Stimulated activated CD8-positive, alpha-beta memory T cell treated with anti-CD3 and anti-CD28 coated beads, Interleukin-7, amount 100 ng/mL, for 48 hours (primary cell): ENCODE results near the gene RTN4RL1.

Experiments
- DNase-seq, 2 donors: peaks; one replicate each; pipeline ENCODE4 v3.0.0-alpha.2; 2020; ENCODE audit warnings: low read depth in 1 of 2; ENCODE audit errors: extremely low read depth in 1 of 2

The RTN4RL1 gene

DNA sequence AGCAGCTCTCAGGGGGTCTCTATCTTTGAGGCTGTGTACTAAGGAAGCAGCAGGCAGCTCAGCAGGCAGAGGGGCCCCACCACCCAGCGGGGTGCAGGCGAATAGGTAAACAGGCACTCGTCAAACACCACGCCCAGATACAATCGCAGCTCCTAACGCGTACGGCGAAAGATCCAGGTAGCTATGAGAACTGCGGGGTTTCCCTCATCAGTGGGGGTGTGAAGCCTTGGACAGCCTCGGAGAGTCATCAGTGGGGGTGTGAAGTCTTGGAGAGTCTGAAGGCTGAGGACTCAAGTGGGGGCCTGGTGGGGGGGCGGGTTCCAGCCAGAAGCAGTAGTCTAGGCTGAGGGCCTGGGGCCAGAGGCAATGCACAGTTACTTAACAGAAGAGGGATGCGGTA is 69.0 kb downstream of the RTN4RL1 start:
- no peak for DNase-seq

DNA sequence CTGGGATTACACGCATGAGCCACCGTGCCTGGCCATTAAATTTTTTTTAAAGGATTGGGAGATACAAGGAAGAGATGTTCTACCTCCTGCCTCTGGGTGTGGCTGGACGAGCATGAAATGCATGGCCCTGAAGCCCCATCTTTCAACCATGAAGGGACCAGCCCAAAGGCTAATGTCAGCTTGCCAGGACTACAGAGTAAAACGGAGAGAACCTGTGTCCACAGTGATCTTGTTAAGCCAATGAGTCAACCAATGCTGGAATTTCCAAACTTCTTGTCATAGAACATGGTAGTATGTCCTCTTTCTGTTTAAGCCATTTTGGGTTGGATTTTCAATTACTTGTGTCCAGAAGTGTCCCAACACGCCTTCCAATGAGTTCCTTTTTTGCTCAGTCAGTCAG is 71.3 kb downstream of the RTN4RL1 start:
- DNase-seq = no peak

DNA sequence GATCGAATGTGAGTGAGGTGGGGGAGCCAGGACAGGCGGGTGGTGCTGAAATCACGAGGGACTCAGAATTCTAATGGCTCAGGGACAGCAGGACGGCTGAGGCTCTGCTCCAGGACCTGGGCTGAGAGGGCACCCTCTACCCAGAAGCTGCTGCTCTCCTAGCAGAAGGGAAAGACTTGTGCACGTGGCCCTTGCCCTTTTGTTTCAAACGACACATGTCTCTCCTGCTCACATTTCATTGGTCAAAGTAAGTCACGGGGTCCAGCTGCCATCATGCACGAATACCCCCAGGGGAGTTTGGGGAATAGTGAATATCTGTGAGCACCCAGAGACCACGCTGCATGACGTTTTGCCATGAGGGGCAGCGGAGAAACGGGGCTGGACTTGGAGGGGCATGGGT is 73.2 kb downstream of the RTN4RL1 start:
- DNase-seq = no peak

DNA sequence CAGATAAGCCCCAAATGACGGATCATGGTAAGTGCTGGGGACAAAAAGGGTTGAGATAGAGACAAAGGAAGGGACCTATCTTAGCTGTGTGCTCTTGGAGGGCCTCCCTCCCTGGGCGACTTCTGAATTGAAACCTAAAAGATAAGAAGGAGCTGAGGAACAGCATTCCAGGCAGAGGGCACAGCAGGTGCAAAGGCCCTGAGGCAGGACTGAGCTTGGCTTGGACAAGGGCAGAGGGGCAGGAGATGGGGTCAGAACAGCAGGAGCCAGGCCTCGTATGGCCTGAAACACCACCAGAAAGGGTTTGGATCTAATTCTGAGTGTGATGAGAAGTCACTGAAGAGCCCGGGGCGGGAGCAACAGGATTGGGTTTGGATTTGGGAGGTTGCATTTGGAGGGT is 75.4 kb downstream of the RTN4RL1 start:
- DNase-seq = no peak

DNA sequence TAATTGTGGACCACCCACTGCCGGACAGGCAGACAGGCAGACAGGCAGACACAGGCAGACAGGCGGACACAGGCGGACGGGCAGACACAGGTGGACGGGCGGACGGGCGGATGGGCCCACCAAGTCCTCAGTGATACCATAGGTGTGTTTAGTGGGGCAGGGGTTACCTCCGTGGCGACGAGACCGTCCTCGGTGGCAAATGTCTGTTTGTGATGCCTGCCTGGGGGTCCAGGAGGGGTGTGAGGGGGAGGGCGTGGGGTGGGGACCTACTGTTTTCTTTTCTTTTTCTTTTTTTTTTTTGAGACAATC is 76.7 kb downstream of the RTN4RL1 start:
- DNase-seq = no peak

DNA sequence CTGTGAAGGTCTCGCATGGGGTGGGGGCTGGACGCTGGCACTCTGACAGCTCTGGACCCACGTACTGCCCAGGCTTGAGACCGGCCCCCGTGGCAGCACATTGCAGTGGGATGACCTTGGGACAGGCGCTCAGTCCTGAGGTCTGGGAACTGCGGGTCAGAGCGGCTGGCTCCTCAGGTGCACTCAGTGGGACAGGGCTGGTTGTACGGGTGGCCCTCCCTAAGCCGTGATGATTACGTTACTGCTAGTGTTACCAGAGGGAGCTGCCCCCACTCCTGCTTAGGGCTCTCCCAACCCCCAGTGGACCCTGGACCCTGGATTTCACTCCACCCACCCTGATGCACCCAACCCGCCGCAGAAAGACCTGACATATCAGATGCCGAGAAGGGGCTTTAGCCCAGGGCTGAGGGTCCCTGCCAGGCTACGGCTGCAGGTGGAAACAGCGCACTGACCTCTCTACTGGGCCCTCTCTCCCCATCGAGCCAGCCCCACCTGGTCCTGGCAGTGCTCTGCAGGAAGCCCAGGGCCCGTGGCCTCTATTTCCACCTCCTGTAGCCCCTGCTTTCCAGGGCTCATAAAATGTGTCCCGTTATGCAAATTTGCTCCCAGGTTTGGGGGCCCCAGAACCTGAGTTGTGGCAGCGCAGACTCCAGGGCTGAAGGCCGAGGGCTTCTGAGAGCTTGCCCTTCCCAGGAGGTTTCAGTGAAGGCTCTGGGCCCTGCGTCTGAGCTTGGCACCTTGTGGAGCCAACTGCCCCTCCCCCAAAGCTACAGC is 77.2 kb downstream of the RTN4RL1 start:
- DNase-seq = no peak

DNA sequence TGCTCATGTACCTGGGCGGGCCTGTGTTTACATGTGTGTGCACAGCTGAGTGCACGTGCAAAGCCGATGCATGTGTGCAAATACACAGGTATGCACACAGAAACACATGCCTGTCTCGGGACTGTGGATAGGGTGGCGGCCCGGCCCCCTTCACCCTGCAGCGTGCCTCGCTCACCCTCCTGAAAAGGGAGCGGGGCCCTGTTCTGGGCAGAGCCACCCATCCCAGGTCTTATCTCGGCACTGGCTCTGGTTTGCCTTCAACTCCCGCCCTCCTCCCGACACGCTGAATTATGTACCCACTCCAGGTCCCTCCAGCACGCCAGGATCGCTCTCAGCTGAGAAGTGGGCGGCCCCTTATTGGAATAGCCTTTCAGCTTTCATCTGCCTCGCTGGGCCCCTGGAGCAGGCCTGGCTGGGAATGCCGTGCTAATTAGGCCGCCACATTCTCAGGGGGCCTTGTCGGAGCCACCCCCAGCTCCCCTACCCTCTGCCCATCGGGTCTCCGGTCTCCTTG is 77.8 kb downstream of the RTN4RL1 start:
- DNase-seq = no peak

DNA sequence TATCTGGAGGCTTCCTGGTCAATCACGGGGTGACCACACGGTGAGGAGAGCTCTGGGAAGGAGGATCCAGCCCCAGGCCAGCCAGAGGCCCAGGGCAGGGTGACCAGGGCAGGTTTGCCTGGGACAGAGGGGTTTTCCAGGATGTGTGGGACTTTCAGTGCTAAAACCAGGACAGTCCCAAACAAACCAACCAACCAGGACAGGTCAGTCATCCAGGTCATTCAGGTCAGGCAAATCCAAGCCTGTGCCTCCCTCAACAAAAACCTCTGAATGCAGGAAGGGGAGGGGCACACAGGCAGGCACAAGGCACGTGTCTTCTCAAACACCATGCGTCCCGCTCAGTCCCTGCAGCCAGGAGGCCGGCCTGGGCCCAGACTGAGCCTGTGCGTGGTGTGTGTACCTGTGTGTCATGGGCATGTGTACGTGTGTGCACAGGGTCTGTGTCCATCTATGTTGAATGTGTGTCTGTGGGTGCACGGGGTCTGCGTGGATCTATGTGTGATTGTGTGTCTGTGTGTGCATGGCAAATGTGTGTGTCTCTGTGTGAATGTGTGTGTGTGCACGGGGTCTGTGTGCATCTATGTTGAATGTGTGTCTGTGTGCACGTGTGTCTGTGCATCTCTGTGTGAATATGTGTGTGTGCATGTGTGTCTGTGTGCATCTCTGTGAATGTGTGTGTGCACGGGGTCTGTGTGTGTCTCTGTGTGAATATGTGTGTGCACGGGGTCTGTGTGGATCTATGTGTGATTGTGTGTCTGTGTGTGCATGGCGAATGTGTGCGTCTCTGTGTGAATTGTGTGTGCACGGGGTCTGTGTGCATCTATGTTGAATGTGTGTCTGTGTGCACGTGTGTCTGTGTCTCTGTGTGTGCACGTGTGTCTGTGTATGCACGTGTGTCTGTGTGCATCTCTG is 78.9 kb downstream of the RTN4RL1 start:
- no peak for DNase-seq

DNA sequence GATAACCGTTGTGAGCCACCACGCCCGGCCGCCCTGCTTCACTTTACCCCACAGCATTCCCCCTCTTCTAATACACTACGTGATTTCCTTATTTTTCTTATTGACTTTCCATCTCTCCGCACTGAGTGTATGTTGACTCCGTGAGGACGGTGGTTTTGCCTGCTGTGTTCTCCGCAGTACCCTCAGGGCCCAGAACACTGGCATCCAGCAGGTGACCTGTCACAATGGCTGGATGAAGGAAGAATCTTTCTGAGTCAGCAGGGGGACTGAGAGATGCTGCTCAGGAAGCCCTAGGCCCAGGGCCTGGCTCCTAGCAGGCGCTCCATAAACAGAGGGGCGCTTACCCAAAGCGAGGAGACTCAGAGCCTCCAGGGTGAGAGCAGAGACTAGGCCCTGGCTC is 79.5 kb downstream of the RTN4RL1 start:
- DNase-seq = no peak

DNA sequence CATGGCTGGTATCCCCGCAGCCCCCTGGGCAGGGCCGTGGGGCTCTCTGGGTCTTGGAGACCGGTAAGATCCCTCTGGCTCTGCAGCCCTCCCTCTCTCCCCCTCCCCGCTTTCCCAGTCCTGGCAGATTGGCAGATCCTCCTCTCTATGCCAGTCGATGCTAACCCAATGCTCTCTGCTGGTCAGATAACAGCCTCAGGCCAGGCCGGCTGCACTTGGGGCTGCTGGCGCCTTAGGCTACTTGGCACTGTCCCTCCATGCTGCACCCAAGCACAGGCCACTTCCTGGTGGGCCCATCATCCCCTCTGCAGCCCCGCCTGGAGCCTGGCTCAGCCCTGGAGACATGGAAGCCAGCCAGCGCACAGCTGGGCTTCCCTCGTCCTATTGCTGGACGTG is 81.7 kb downstream of the RTN4RL1 start:
- DNase-seq = no peak

DNA sequence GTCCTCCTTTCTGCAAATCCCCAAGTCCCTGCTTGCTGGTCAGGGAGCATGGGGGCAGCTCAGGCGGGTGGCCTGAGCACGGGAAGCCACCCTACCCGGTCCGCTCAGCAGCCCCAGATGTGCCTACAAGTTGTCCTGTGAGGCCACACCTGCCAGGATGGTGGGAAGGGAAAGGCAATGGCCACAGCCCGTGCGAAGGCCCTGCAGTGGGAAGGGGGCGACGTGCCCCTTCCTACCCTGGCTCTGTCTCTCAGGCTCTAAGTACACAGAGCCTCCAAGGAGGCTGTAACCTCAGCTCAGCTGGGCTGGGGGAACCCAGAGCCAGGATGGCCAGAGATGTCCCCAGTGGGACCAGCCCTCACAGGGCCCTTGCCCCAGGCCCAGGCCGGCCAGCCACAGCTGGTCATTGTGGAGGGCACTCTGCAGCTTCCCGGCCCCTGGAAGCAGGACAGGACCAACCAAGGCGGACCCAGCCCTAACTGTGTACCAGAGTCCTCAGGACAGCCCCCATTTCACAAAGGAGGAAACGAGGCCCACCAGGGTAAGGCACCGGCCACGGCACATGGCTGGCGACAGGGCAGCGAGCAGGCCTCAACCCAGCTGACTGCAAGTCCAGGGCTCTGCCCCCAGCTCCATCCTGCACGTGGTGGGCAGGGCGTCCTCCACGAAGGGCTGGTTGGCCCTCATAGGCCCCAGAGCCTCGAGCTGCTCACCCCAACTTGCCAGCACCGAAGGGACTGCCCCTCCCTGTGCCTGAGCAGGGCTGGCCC is 82.3 kb downstream of the RTN4RL1 start:
- no peak for DNase-seq

DNA sequence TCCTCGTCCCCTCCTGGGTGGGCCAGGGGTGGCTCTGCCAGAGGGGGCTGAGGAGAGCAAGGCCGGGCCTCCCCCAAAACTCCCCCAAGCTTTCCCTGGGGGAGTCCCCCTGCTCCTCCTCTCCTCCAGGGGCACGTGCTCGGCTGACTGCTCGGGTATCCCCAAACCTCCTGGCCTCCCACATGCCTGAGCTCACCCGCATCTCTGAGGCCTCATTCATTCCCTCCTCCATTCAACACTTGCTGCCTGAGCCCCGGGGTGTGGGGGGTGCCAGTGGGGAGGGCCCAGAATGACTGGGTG is 83.1 kb downstream of the RTN4RL1 start:
- no peak for DNase-seq

DNA sequence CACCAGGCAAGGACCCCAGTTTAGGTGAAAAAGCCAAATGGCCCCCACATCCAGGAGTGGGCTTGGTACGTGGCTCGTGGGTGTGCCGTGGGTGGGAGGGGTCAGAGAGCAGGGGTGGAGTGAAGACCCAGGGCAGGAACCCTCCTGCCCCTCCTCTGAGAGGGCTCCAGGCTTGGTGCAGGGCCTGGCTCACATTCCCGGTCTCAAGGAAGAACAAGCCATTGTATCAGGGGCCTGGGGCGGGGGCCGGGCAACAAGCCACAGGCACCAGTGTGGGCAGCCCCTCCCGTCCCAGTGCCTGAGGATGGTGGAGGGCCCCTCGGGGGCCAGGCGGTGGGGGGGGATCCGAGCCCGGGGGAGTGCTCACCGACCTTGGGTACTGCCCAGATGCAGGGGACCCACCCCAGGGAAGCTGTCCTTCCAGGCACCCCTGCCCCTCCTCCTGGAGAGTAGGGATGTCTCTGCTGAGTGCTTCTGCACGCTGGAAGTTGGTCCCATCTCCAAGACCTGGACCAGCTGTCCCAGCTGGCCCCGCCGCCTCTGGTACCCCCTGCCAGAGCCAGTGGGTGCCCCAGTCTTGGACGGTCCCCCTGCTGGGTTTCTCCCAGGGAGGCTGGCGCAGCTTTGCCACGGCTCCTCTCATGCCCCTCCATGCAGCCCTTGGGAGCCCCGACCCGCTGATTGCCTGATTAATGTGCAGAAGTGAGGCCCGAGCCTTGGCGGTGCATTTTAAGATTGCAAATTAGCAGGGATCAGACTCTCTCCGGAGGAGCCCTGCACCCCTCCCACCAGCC is 83.7 kb downstream of the RTN4RL1 start:
- no peak for DNase-seq

DNA sequence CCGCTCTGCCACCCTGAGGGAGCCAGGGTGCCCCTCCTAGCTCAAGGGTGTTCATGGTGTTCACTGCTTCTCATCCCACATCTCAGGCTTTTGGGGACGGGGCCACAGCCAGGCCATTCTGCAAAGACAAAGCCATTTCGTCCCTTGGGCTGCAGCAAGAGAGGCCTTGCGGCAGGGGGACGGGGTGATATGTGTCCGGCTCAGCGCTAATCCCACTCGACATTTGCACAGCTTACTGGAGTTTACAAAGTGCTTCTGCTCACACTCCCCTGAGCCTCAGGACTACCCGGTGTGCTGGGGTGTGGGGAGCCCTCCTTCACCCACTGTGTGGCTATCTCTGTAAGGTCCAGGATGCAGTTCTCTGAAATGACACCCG is 84.3 kb downstream of the RTN4RL1 start:
- DNase-seq = no peak

DNA sequence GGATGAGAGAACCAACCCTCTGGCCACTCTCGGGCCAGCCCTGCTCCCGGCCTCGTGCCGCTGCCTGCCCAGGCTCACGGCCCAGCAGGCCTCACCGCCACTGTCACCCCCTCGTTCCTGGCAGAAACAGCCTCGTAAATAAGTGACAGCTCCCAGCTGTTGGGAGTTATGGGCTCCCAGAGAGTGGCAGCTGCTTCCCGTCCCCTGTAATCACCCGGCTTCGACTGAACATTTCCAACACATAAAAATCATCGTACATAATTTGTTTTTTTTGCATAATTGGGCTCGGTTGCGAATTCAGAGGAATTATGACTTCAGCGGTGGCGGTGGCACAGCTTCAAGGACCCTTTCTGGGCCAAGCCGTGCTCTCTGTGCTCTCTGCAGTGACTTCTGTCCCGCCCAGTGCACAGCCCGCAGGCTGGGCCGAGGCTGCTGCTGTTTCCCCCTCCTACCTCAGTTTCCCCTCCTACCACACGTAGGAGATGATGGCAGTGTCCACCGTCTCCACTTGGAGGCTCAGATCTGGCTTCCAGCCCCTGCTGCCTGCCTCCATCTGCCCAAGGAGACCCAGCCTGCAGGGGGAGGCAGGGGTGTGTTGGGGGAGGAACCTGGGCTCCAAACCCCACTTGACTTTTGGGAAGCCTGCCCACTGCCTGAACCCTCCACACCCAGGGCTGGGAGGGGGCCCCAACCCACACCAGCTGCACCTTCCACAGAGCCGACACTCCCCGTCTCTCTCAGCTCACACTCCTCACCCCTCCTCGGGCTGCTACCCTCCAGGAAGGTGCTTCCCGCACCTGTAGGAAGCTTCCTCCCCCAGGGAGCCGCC is 84.9 kb downstream of the RTN4RL1 start:
- DNase-seq = no peak

DNA sequence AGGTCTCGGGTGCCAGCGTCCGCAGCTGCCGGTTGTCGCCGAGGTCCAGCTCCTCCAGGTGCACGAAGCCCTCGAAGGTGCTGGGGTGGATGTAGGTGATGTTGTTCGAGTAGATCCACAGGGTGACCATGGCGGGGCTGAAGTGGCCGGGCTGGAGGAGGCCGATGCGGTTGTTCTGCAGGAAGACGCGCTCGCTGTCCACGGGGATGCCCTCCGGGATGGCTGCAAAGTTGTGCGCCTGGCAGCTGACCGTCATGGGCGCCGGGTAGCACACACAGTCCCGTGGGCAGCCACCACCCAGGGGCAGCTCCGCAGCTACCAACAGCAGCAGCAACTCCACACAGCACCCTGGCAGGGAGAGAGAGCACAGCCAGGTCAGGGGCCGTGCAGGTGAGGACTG is 87.7 kb downstream of the RTN4RL1 start:
- no peak for DNase-seq

DNA sequence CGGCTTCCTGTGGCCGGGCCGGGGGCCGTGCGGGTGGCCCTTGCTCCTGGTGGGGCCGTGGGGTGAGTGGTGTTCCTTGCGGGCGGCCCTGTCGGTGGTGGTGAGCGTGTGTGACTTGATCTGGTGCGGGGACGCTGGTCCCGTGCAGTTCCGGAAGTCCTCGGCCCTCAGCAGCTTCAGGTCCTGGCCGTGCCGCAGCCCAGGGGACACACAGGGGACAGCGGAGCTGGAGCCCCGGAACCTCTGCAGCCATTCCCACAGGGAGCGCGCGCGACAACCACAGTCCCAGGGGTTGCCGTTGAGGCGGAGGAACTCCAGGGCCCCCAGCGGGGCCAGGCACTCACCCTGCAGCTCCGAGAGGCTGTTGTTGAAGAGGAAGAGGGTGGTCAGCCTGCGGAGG is 88.4 kb downstream of the RTN4RL1 start:
- no peak for DNase-seq

DNA sequence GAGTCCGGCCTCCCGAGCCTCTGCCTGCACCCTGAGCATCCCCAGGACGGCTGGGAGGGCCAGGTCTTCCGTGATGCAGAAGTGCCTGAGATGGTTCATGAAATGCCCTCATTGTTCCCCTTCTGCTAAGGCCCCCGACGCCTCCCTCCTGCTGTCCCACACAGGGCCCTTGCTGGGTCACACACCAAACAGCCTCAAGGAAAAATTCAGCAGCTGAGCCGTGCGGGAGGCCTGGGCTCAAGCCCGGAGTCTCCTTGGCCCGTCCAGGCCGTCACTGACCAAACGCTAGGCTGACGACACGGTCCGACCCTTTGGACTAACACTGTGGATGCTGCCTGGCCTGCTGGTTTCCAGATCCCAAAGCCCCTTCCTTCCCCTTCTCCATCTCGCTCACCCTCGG is 90.2 kb downstream of the RTN4RL1 start:
- DNase-seq = no peak

DNA sequence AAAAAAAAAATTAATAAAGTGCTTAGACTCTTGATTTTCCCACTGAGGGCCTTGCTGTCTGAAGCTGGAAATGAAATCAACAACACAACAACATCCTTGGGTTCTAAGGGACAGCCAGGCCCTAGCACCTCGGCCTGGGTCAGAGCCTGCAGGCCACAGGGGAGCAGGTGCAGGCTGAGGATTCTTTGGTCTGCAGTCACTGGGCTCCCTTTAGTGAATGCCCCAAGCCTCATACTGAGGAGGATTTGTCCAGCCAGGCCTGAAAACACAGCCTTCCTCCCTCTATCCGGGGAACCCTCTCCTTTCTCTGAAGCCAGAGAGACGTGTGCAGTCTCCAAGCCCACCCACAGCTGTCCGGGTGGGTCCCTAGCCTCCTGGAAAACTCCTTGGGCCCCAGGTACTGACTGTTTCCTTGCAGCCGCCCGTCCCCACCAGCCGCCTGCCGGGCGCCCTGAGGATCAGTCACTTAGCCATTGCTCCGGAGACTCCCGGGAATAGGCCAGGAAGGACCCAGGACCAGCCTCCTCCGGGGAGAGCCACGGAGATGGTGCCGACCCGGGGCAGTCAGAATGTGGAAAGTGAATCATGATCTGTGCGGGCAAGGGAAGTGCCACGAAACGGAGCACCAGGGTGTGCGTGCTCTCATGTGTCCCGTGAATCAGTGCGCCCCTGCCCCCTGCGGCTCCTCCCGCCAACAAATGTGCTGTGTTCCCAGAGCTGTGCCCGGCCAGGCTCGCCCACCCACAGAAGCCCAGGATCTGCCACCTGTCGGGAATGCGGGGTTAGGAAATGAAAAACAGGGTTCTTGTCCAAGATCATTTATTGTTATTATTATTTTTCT is 91.0 kb downstream of the RTN4RL1 start:
- DNase-seq = no peak
